NOMO-1 treated with dmso at 0.1 percent for 144 hours (cell line): ENCODE data around the gene CYP4Z1.
"Not testable (repeated sequence)": the region's sequence is repeated elsewhere in the genome, so short reads cannot be mapped to it uniquely, and the experiment has no call there.

Experiments
- DNase-seq: peaks from one replicate; lab custom pipeline; 2025; ENCODE audit not compliant: unreplicated experiment; lab: John Stamatoyannopoulos, UW

CYP4Z1 gene

DNA sequence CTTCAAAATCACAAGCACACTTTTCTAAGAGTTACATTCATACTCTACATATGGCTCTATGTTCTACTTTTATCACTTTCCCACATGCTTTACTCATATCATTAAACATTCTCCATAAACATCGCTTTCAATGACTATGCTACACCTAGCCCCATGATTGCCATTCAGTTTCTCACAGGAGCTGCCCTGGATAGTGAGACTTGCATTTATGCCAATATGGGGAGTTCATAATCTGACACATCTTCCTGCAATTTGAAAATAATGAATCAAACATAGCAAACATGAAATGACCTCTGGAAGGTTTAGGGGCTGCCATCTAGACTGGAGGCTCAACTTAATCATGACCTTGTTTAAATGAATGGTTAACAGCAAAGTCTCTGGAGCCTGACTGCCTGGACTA is 61.2 kb downstream of the CYP4Z1 start:
- DNase-seq = no peak

GRCh38 chr1:47128854-47129253 is 61.8 kb downstream of the CYP4Z1 start:
- DNase-seq = not testable (repeated sequence)

GRCh38 chr1:47129489-47130230 is 62.6 kb downstream of the CYP4Z1 start:
- not testable (repeated sequence) for DNase-seq

- DNase-seq = not testable (repeated sequence)
Observed at GRCh38 chr1:47132665-47133064, 65.6 kb downstream of the CYP4Z1 start.

GRCh38 chr1:47137198-47137597 is 70.2 kb downstream of the CYP4Z1 start, which contains the start of gene CYP4A22:
CYP4A22 (plus strand) TSS chr1:47137441; CDS start chr1:47137486, 45 bp downstream.
- DNase-seq = no peak

DNA sequence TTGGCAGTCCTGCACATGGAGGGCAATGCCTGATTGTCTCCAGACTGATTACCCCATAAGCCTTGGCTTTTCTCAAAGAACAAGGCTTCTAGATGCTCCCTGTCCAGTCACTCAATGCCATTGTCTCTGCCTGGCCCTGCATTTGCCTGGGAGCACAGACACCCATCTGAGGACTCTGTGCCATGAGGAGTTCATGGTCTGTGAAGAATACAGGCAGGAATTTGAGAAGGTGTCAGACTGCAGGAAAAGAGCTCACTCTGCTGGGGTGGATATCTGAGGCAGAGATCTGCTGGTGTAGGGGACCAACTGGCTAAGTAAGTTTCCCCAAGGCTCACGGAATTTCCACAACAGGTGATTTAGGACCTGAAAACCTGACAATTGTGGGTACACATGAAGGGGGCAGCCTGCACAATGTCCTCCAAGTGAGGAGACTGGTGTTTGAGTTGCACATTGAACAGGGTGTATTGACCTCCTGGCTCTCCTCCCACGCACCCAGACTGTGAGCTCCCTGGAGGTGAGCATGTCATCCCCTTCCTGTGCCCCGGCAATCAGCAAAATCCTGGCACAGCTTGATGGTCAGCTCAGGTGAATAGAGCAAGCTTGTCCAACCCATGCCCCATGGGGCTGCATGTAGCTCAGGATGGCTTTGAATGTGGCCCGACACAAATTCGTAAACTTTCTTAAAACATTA is 71.0 kb downstream of the CYP4Z1 start:
- no peak for DNase-seq

DNA sequence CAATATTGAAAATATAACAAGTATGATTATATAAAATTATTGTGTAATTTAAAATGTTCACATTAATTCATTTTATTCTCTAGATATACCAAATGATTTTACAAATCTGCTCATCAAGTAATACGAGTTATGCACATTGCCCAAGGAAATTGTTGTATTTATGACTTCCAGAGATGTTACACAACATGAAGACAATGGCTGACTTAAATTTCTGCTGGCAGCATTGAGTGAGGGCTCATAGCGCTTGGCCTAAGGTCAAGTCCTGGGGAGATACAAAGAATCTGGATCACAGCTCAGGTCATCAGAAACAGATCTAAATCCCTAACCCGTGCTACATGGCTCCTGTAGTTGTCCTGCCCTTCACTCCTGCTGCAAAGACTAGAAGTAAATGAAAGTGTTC is 73.3 kb downstream of the CYP4Z1 start:
- not testable (repeated sequence) for DNase-seq

DNA sequence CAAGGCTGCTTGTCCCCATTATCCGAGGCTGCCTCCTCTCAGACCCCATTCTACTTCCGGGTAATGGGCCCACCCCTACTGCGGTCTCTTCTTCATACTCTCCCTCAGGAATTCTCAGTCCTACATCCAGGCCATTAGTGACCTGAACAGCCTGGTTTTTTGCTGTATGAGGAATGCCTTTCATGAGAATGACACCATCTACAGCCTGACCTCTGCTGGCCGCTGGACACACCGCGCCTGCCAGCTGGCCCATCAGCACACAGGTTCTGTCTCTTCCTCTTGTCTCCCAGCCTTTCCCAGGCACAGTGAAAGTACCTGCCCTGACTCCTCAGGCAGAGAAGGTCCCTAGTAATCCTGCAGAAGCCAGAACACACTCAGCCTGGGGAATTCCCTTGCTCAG is 76.6 kb downstream of the CYP4Z1 start:
- not testable (repeated sequence) for DNase-seq

- DNase-seq = not testable (repeated sequence)
Observed at GRCh38 chr1:47146495-47146894, 79.5 kb downstream of the CYP4Z1 start.

DNA sequence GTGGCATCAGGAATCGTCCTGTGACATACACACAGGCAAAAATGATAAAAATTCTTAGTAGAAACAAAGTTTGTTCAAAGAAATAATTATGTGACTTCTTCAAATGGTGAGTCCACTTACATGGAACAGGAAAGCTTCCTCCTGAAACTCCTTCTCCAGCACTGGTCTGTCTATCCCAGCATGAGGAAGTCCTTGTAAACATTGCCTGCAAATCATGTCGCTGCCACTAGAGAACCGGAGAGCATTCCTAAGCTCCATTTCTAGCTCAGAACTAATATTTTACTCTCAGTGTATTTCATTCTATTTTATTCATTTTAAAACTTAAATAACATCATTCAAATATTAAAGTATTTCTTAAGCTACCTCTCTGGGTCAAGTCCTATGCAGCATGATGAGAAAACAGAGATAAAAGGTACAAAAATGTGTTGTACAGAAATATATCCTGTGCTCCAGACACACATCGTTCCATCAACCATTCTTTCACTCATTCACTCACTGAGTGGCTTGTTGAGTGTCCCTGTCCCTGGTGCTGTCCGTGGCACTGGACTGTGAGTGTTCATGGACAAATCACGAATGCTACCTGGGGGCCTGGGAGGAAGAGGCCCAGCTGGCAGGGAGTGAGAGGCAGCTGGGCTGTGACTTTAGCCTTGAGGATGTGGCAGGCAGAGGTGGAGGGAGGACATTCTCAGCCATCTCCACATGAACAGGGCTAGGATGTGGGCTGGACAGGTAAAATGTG is 80.2 kb downstream of the CYP4Z1 start:
- DNase-seq = no peak

DNA sequence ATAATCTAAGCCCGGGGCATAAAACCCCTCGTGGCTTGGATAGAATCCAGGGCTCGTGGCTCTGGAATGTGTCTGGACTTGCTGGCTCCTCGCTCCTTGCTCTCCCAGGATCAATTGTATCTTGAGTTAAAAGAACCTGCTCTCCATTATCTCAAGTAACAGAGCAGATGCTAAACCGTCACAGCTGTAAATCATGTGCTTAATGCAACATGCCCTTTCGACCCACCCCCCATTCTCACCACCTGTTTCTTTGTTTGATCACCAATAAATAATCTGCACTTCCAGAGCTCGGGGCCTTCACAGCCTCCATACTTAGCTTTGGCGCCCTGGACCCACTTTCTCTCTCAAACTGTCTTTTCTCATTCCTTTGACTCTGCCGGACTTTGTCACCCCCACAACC is 82.1 kb downstream of the CYP4Z1 start:
- not testable (repeated sequence) for DNase-seq

DNA sequence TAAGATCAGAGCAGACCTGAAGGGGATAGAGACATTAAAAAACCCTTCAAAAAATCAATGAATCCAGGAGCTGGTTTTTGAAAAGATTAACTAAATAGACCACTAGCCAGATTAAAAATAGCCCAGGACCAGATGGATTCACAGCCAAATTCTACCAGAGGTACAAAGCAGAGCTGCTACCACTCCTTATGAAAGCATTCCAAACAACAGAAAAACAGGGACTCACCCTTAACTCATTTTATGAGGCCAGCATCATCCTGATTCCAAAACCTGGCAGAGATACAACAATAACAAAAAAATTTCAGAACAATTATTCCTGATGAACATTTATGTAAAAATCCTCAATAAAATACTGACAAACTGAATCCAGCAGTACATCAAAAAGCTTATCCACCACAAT is 89.4 kb downstream of the CYP4Z1 start:
- not testable (repeated sequence) for DNase-seq

DNA sequence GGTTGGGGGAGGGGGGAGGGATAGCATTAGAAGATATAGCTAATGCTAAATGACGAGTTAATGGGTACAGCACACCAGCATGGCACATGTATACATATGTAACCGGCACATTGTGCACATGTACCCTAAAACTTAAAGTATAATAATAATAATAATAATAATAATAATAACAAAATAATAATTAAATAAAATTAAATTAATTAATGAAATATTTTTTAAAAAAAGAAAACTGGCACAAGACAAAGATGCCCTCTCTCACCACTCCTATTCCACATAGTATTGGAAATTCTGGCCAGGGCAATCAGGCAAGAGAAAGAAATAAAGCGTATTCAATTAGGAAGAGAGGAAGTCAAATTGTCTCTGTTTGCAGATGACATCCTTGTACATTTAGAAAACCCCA is 90.9 kb downstream of the CYP4Z1 start:
- DNase-seq = not testable (repeated sequence)

DNA sequence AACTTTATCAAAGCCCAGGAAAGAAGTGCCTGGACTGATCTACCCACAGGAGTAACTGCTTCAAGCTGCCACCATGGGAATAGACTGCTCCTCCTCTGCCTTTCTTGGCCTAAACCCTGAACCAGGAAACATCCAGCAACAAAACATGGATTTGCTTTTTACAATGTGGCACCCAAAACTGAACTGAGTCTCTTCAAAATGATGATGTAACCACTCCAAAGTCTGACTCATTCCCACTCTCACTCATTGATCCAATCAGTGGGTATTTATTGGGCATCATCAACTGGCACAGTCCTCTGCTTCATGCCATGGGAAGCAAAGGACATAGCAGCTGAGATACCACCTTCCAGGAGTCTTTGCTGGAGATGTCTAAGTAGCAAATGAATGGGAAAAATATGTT is 93.7 kb downstream of the CYP4Z1 start:
- no peak for DNase-seq

- DNase-seq = no peak
Observed at GRCh38 chr1:47161298-47162040, 94.4 kb downstream of the CYP4Z1 start.

DNA sequence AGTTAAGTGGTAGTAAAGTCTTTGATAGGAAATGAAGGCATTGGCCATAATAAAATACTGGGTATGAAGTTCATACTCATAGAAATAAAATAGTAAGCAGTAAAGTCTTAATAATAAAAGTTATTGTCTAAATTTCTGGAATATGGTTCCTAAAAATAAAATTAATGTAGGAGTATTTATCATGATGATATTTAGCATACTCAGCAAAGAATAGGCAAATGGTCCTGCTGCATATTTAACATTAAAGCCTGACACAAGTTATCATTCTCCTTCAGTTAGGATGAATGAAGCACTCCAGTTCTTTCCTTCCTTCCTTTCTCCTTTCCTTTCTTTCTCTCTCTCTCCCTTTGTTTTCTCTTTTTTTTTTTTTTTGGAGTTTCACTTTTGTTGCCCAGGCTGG is 97.5 kb downstream of the CYP4Z1 start:
- DNase-seq = no peak
